ENCODE measurements around the gene STK17A. TPM values are rescaled to one million over a fixed set of nuclear protein-coding genes. Genes with fewer than 3 reads are reported as not detected.

The STK17A gene
- total RNA-seq (10 to 100 TPM; 15.7 to 43.3 (median 35.0) TPM), polyA plus RNA-seq (22.1 TPM)
- long read RNA-seq, donor 1, transcript STK17A-201 (7 exons, 3,368 nt): major isoform, 50 of 57 reads
- long read RNA-seq, donor 1, partial matches to known transcripts: 1 of 57 reads
- long read RNA-seq, donor 1, other reads (novel, unspliced or antisense): 6 of 57 reads
- long read RNA-seq, donor 2, transcript STK17A-201 (7 exons, 3,368 nt): major isoform, 57 of 61 reads
- long read RNA-seq, donor 2, partial matches to known transcripts: 2 of 61 reads
- long read RNA-seq, donor 2, other reads (novel, unspliced or antisense): 2 of 61 reads
- long read RNA-seq, donor 3, transcript STK17A-201 (7 exons, 3,368 nt): major isoform, 11 of 29 reads
- long read RNA-seq, donor 3, partial matches to known transcripts: 2 of 29 reads
- long read RNA-seq, donor 3, other reads (novel, unspliced or antisense): 15 of 29 reads
- long read RNA-seq, donor 4, transcript STK17A-201 (7 exons, 3,368 nt): major isoform, 61 of 74 reads
- long read RNA-seq, donor 4, partial matches to known transcripts: 2 of 74 reads
- long read RNA-seq, donor 4, other reads (novel, unspliced or antisense): 11 of 74 reads

GRCh38 chr7:43582503-43583423 lies at the start of gene STK17A:
Gene STK17A (plus strand): TSS chr7:43583108. CDS start chr7:43583244, 136 bp downstream.
- under 1% methylated on average over 83 of the region's 83 CpGs for WGBS
- Histone ChIP-seq H3K4me1 (ENCODE audit: control insufficient read depth, insufficient read depth, low read length) (no peaks in the 10 kb centered on the region), H3K27ac (ENCODE audit: low read length) (peak within 1 kb of the TSS; percentile 84), H3K9me3 (ENCODE audit: control insufficient read depth, low read length) (no peaks in the 10 kb centered on the region), H3K4me3 (ENCODE audit: low read length) (peak within 1 kb of the TSS; percentile 88), H3K27me3 (ENCODE audit: control insufficient read depth, insufficient read depth) (no peaks in the 10 kb centered on the region)
- intact Hi-C loops (cut with DNase I): loop anchor here in 3 of 4 donors (2.0 to 5.0 kb wide), 4 partner anchors 118 to 255 kb away; no protein-coding TSS in a partner anchor
- ATAC-seq (peak; percentile 98), DNase-seq (peak; percentile 90 to 97 (median 96))

DNA sequence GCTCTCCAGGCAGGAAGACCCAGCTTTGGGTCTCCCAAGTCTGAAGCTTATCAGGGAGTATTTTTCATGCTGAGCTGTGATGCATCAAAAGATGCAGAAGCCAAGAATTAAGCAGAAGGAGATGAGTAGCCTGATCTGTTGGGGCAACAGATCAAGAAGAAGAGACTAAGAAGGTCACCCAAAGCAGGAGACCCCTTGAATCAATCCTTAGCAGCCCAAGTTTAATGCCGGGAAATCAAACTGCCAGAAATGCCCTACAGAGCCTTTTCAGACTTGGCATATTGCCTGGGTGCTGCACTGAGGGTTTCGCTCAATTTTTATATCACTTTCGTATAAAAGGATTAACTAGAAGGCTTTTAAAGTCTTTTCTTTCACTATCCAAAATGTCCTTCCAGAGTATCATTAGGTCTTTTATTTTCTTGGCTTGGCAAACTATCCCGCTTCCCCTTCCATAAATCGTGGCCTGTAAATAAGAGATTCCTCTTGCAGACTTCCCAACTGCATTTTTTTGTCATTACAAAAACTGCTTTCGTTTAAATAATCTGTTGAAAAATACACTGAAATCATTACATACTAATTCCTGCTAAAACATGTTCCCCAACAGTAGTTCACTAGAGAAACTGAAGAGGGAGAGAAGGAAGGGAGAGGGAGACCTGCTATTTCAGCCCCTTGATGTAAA lies 49.0 kb upstream of the STK17A start:
- Histone ChIP-seq H3K27me3 (ENCODE audit: control insufficient read depth, insufficient read depth) (no peaks in the 10 kb centered on the region), H3K9me3 (ENCODE audit: control insufficient read depth, low read length) (no peaks in the 10 kb centered on the region), H3K4me1 (ENCODE audit: control insufficient read depth, insufficient read depth, low read length) (no peaks in the 10 kb centered on the region), H3K4me3 (ENCODE audit: low read length) (no peak overlapping the region), H3K27ac (ENCODE audit: low read length) (no peak overlapping the region)
- DNase-seq (no peak), ATAC-seq (no peak)
- 50% methylated on average over 6 of the region's 6 CpGs for WGBS
- intact Hi-C loops (cut with DNase I): no loop called here

- Histone ChIP-seq H3K27ac (ENCODE audit: low read length) (no peak overlapping the region), H3K4me1 (ENCODE audit: control insufficient read depth, insufficient read depth, low read length) (no peaks in the 10 kb centered on the region), H3K9me3 (ENCODE audit: control insufficient read depth, low read length) (no peaks in the 10 kb centered on the region), H3K4me3 (ENCODE audit: low read length) (no peak overlapping the region), H3K27me3 (ENCODE audit: control insufficient read depth, insufficient read depth) (no peaks in the 10 kb centered on the region)
- intact Hi-C loops (cut with DNase I): no loop called here
- no peak for DNase-seq
- WGBS: 88% methylated on average over 4 of the region's 4 CpGs
- ATAC-seq: no peak
Observed at GRCh38 chr7:43535031-43535451, 47.9 kb upstream of the STK17A start.

DNA sequence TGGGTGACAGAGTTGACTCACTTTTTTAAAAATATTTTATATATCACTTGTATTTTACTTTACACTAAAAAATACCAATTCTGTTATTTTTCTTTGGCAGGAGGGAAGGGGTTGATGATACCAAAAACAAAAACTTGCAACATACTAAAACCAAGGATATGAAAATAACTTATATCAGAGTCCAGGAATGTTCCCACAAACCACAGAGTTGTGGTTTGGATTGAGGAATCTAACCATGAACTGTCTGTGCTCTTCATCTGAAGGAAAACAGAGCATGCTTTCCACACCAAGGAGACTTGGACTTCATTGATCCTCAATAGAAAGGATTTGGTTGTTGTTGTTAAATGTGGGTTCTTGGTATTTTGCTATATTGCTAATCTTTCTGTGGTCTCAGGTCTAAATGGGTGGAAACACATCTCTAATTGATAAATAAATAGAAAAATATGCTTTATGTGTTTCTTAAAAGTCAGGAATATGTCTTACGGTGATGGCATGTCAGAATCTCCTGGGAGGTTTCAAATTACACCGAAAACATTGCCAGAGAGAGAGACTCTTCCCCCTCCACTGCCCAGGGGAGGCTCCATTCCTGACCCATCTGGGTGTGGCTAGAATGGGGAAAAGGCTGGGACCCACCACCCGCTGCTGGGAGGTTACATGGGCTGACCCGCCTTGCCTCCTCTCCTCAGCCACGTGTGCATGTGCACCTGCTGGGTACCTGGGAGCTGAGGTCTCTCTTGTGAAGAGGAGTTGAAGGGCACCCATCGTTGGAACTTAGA lies 46.9 kb upstream of the STK17A start:
- intact Hi-C loops (cut with DNase I): no loop called here
- DNase-seq (no peak), ATAC-seq (no peak)
- Histone ChIP-seq H3K27ac (ENCODE audit: low read length) (no peak overlapping the region), H3K9me3 (ENCODE audit: control insufficient read depth, low read length) (no peaks in the 10 kb centered on the region), H3K4me1 (ENCODE audit: control insufficient read depth, insufficient read depth, low read length) (no peaks in the 10 kb centered on the region), H3K4me3 (ENCODE audit: low read length) (no peak overlapping the region), H3K27me3 (ENCODE audit: control insufficient read depth, insufficient read depth) (no peaks in the 10 kb centered on the region)
- 77% methylated on average over 6 of the region's 6 CpGs for WGBS

- no peaks in the 10 kb centered on the region for H3K27me3 ChIP-seq (ENCODE audit: control insufficient read depth, insufficient read depth)
- DNase-seq (no peak), ATAC-seq (no peak)
- no peaks in the 10 kb centered on the region for H3K4me1 ChIP-seq (ENCODE audit: control insufficient read depth, insufficient read depth, low read length)
- H3K4me3 ChIP-seq (ENCODE audit: low read length): no peak overlapping the region
- no peaks in the 10 kb centered on the region for H3K9me3 ChIP-seq (ENCODE audit: control insufficient read depth, low read length)
- H3K27ac ChIP-seq (ENCODE audit: low read length): no peak overlapping the region
- WGBS: 88% methylated on average over 15 of the region's 15 CpGs
- intact Hi-C loops (cut with DNase I): no loop called here
Observed at GRCh38 chr7:43536773-43537172, 46.1 kb upstream of the STK17A start.

DNA sequence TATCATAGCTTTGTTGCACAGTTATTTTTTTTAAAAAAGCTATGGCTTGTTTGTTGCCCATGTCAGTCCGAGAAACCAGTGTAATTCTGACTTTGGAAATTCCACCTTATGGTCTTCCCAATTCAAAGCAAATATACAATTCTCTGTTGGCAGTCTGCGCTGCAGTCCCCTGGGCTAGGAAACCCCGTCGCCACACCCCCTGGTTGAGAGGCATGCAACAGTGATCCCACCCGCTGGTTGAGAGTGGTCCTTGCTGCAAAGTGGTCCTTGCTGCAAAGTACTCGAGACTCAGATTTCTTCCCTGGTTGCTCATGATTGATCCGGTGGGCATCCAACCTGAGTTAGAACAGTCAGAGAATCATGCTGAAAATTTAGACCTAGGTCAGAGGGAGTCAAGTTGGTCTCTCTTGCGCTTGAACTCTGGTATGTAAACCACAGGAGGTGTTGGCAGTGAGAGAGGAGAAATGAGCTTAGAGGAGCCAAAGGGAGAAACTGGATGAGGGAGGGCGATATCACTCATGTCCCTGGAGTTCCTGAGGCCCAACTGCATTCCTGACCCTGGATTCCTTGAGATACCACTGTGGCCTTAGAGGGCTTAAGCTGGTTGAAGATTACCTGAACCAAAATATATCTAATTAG lies 45.0 kb upstream of the STK17A start:
- Histone ChIP-seq H3K27me3 (ENCODE audit: control insufficient read depth, insufficient read depth) (no peaks in the 10 kb centered on the region), H3K9me3 (ENCODE audit: control insufficient read depth, low read length) (no peaks in the 10 kb centered on the region), H3K4me1 (ENCODE audit: control insufficient read depth, insufficient read depth, low read length) (no peaks in the 10 kb centered on the region), H3K4me3 (ENCODE audit: low read length) (no peak overlapping the region), H3K27ac (ENCODE audit: low read length) (no peak overlapping the region)
- intact Hi-C loops (cut with DNase I): no loop called here
- ATAC-seq (peak in 1 of 2 donors; percentile 45), DNase-seq (no peak)
- 79% methylated on average over 9 of the region's 9 CpGs for WGBS

DNA sequence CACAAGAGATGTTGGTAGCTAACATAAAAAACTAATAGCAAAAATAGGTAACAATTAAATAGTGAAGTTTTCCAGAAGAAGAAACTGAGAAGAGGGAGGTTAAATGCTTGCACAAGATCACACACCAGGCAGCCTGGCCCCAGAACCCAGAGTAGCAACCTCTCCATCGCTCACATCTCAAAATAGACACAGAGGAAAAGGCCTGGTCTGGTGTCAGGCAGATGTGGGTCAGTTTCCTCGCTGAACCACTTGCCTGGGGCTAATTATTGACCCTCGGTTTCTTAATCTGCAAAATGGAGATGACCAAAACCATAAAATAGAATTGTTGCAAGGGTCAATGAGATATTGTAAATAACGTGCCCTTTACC lies 44.5 kb upstream of the STK17A start:
- no peak for DNase-seq
- no peaks in the 10 kb centered on the region for H3K4me1 ChIP-seq (ENCODE audit: control insufficient read depth, insufficient read depth, low read length)
- intact Hi-C loops (cut with DNase I): no loop called here
- H3K9me3 ChIP-seq (ENCODE audit: control insufficient read depth, low read length): no peaks in the 10 kb centered on the region
- WGBS: 64% methylated on average over 4 of the region's 4 CpGs
- no peak for ATAC-seq
- H3K27ac ChIP-seq (ENCODE audit: low read length): no peak overlapping the region
- H3K4me3 ChIP-seq (ENCODE audit: low read length): no peak overlapping the region
- no peaks in the 10 kb centered on the region for H3K27me3 ChIP-seq (ENCODE audit: control insufficient read depth, insufficient read depth)

DNA sequence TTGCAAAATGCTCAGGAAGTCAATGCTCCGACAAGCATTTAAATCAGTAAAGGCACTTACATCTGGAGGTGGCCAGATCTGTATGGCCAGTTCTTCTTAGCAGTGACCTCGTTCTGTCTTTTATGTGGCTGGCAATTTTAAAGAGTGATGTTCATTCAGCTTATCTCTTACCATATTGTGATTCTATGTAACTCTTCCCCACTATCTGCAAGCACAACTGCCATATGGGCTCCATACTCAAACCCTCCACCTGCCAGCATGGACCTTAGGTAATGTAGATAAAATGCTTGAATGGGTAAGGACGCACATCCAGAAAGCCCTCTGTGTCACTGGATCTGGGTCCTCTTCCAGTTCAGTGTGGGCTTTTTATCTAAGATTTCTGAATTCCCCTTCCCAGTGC lies 42.4 kb upstream of the STK17A start:
- 84% methylated on average over 3 of the region's 3 CpGs for WGBS
- ATAC-seq (no peak), DNase-seq (no peak)
- no peak overlapping the region for H3K4me3 ChIP-seq (ENCODE audit: low read length)
- intact Hi-C loops (cut with DNase I): no loop called here
- no peaks in the 10 kb centered on the region for H3K4me1 ChIP-seq (ENCODE audit: control insufficient read depth, insufficient read depth, low read length)
- no peaks in the 10 kb centered on the region for H3K27me3 ChIP-seq (ENCODE audit: control insufficient read depth, insufficient read depth)
- H3K27ac ChIP-seq (ENCODE audit: low read length): no peak overlapping the region
- no peaks in the 10 kb centered on the region for H3K9me3 ChIP-seq (ENCODE audit: control insufficient read depth, low read length)

DNA sequence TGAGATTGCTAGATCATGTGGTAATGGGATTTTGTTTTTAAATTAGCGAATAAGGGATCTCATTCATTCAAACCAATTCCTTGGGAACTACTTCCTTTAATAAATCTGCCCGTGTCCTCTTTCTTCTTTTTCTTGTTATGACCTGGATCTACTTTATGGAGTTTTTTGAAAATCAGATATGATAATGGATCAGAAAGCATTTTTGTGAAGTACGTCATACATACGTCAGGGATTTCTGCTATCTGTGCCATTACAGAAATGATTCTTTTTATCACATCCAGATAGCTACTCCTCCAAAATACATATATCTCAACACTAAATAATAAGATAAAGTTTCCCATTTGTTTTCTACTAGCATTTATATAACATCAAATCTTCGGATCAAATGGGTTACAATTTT lies 40.2 kb upstream of the STK17A start:
- H3K4me1 ChIP-seq (ENCODE audit: control insufficient read depth, insufficient read depth, low read length): no peaks in the 10 kb centered on the region
- 87% methylated on average over 5 of the region's 5 CpGs for WGBS
- no peaks in the 10 kb centered on the region for H3K27me3 ChIP-seq (ENCODE audit: control insufficient read depth, insufficient read depth)
- ATAC-seq (no peak), DNase-seq (no peak)
- H3K27ac ChIP-seq (ENCODE audit: low read length): no peak overlapping the region
- no peak overlapping the region for H3K4me3 ChIP-seq (ENCODE audit: low read length)
- H3K9me3 ChIP-seq (ENCODE audit: control insufficient read depth, low read length): no peaks in the 10 kb centered on the region
- intact Hi-C loops (cut with DNase I): no loop called here

- no peaks in the 10 kb centered on the region for H3K4me1 ChIP-seq (ENCODE audit: control insufficient read depth, insufficient read depth, low read length)
- DNase-seq: no peak
- intact Hi-C loops (cut with DNase I): no loop called here
Observed at GRCh38 chr7:43546231-43546630, 36.7 kb upstream of the STK17A start.

More at GRCh38 chr7:43546231-43546630, 36.7 kb upstream of the STK17A start:
- Histone ChIP-seq H3K27ac (ENCODE audit: low read length) (no peak overlapping the region), H3K4me3 (ENCODE audit: low read length) (no peak overlapping the region), H3K9me3 (ENCODE audit: control insufficient read depth, low read length) (no peaks in the 10 kb centered on the region), H3K27me3 (ENCODE audit: control insufficient read depth, insufficient read depth) (no peaks in the 10 kb centered on the region)
- ATAC-seq: no peak
